Esophagus (tissue), 2 donors: Measurements from ENCODE around the gene PRSS57. TPM values are rescaled to one million over a fixed set of nuclear protein-coding genes. Genes with fewer than 3 reads are reported as not detected.

Source experiments
- H3K27ac ChIP-seq, 2 donors: one replicate each; pipeline ENCODE4 v1.5.1; 2013; ENCODE audit warnings: low read depth in 2 of 2, mild to moderate bottlenecking in 2 of 2, inconsistent platforms in 1 of 2, low read length in 1 of 2, moderate library complexity in 1 of 2
- H3K27me3 ChIP-seq, 2 donors: one replicate each; pipeline ENCODE4 v1.6.1; 2013; ENCODE audit warnings: low read length in 2 of 2, control low read depth in 1 of 2, mild to moderate bottlenecking in 1 of 2; ENCODE audit not compliant: insufficient read depth in 2 of 2, control insufficient read depth in 1 of 2
- H3K36me3 ChIP-seq, 2 donors: one replicate each; pipeline ENCODE4 v1.6.1; 2013; ENCODE audit warnings: low read length in 1 of 2; ENCODE audit not compliant: control insufficient read depth in 2 of 2, insufficient read depth in 2 of 2
- H3K4me1 ChIP-seq, 2 donors: one replicate each; pipeline ENCODE4 v1.6.1; 2013; ENCODE audit warnings: low read length in 1 of 2; ENCODE audit not compliant: control insufficient read depth in 2 of 2, insufficient read depth in 2 of 2
- H3K4me3 ChIP-seq, 2 donors: one replicate each; pipeline ENCODE4 v1.5.1; 2013; ENCODE audit warnings: low read length in 2 of 2, mild to moderate bottlenecking in 2 of 2, low read depth in 1 of 2, moderate library complexity in 1 of 2
- H3K9me3 ChIP-seq, 2 donors: one replicate each; pipeline ENCODE4 v1.6.1; 2013; ENCODE audit warnings: mild to moderate bottlenecking in 2 of 2, low read depth in 1 of 2, low read length in 1 of 2, moderate library complexity in 1 of 2; ENCODE audit not compliant: control insufficient read depth in 2 of 2, insufficient read depth in 1 of 2
- WGBS, 2 donors: extraction: QIAGEN DNeasy Blood & Tissue Kit; methylation state at CpG; one replicate each; pipeline ENCODE4 v1.1.7; 2013; 5-methylcytosine and 5-hydroxymethylcytosine counted together
- polyA plus RNA-seq, 2 donors: library from polyadenylated mRNA; stranded (reverse); fragments of 200-250 nt; gene quantifications; one replicate each; pipeline ENCODE4 v1.2.3, GENCODE V29; 2013
- donor health status: healthy with polysubstance abuse.
- donor health status: Bipolar disorder and iron deficiency.

The PRSS57 gene
- polyA plus RNA-seq, 2 donors, result not detected

GRCh38 chr19:639253-640160 is 55.7 kb downstream of the PRSS57 start, which contains the start of gene FGF22:
Gene FGF22, plus strand, starts transcription at chr19:639879. Its CDS starts 47 bp downstream, at chr19:639926.
- Histone ChIP-seq H3K4me1 (peaks cover 6 to 14% of the 10 kb centered on the region in 2 donors), H3K27ac (peak within 1 kb of the TSS in 1 of 2 donors; percentile 38), H3K36me3 (peaks cover 0 to 5% of the 10 kb centered on the region in 2 donors), H3K27me3 (no peaks in the 10 kb centered on the region), H3K9me3 (peaks cover 0 to 3% of the 10 kb centered on the region in 2 donors), H3K4me3 (peak within 1 kb of the TSS; percentile 38 to 43)
- 6% methylated on average over 93 to 109 of the region's 109 CpGs for WGBS, 2 donors

GRCh38 chr19:638906-639252 is 56.4 kb downstream of the PRSS57 start:
- peaks cover 0 to under 1% of the 10 kb centered on the region in 2 donors for H3K36me3 ChIP-seq
- H3K27ac ChIP-seq, result no peak overlapping the region
- 60 to 66% methylated on average over 16 to 17 of the region's 17 CpGs for WGBS, 2 donors
- H3K9me3 ChIP-seq, result peaks cover 0 to 3% of the 10 kb centered on the region in 2 donors
- H3K4me1 ChIP-seq, result peaks cover 6 to 19% of the 10 kb centered on the region in 2 donors
- peak overlapping the region; percentile 38 to 43 for H3K4me3 ChIP-seq
- H3K27me3 ChIP-seq, result no peaks in the 10 kb centered on the region

Other genes with a start within 250 kb of the PRSS57 start
- 1 to 10 TPM; 3.0 to 5.3 TPM for gene SHC2, start 234.4 kb downstream of the PRSS57 start, polyA plus RNA-seq
- 1 to 10 TPM in 1 of 2 donors, under 1 TPM in 1; 0.57 to 2.0 TPM for gene MADCAM1, start 199.0 kb downstream of the PRSS57 start, polyA plus RNA-seq
- gene TPGS1, start 188.0 kb downstream of the PRSS57 start, polyA plus RNA-seq, result 10 to 100 TPM; 13.9 to 16.8 TPM
- 10 to 100 TPM; 45.2 to 68.7 TPM for gene CDC34, start 163.7 kb downstream of the PRSS57 start, polyA plus RNA-seq
- 1 to 10 TPM in 1 of 2 donors, under 1 TPM in 1; 0.86 to 1.1 TPM for gene GZMM, start 151.4 kb downstream of the PRSS57 start, polyA plus RNA-seq
- gene BSG, start 122.9 kb downstream of the PRSS57 start, polyA plus RNA-seq, result 100 to 1,000 TPM; 189 to 210 TPM
- gene HCN2, start 105.6 kb downstream of the PRSS57 start, polyA plus RNA-seq, result 1 to 10 TPM in 1 of 2 donors, under 1 TPM in 1; 0.65 to 1.4 TPM
- gene POLRMT, start 61.9 kb downstream of the PRSS57 start, polyA plus RNA-seq, result 10 to 100 TPM; 35.6 to 56.1 TPM
- gene FGF22, start 55.6 kb downstream of the PRSS57 start, polyA plus RNA-seq, result under 1 TPM; 0.53 to 0.86 TPM
- gene RNF126, start 32.2 kb downstream of the PRSS57 start, polyA plus RNA-seq, result 10 to 100 TPM; 38.4 to 61.5 TPM
- gene FSTL3, start 19.1 kb downstream of the PRSS57 start, polyA plus RNA-seq, result 1 to 10 TPM; 5.9 to 7.8 TPM
- 1 to 10 TPM; 4.8 to 7.6 TPM for gene PALM, start 13.5 kb upstream of the PRSS57 start, polyA plus RNA-seq
- gene MISP, start 55.7 kb upstream of the PRSS57 start, polyA plus RNA-seq, result under 1 TPM; 0.08 to 0.11 TPM
- gene PTBP1, start 102.0 kb upstream of the PRSS57 start, polyA plus RNA-seq, result 10 to 100 TPM; 90.6 to 98.3 TPM
- gene PLPPR3, start 126.5 kb upstream of the PRSS57 start, polyA plus RNA-seq, result not detected
- gene AZU1, start 132.4 kb upstream of the PRSS57 start, polyA plus RNA-seq, result not detected
- gene PRTN3, start 145.5 kb upstream of the PRSS57 start, polyA plus RNA-seq, result not detected
- gene ELANE, start 156.9 kb upstream of the PRSS57 start, polyA plus RNA-seq, result under 1 TPM; 0.24 to 0.68 TPM
- gene CFD, start 164.2 kb upstream of the PRSS57 start, polyA plus RNA-seq, result 10 to 100 TPM; 32.6 to 95.2 TPM
- gene MED16, start 197.7 kb upstream of the PRSS57 start, polyA plus RNA-seq, result 10 to 100 TPM; 33.0 to 46.2 TPM
- not detected for gene RNU6-9, start 198.0 kb upstream of the PRSS57 start, polyA plus RNA-seq
- gene R3HDM4, start 217.8 kb upstream of the PRSS57 start, polyA plus RNA-seq, result 10 to 100 TPM; 66.1 to 84.8 TPM
- gene KISS1R, start 221.9 kb upstream of the PRSS57 start, polyA plus RNA-seq, result under 1 TPM in 1 of 2 donors, not detected in 1; 0.01 TPM
- gene ARID3A, start 230.6 kb upstream of the PRSS57 start, polyA plus RNA-seq, result 1 to 10 TPM; 1.3 to 5.2 TPM